ENCODE results near the gene NID1.
"Not testable (repeated sequence)": the region's sequence is repeated elsewhere in the genome, so short reads cannot be mapped to it uniquely, and the experiment has no call there.

The NID1 gene

GRCh38 chr1:236029428-236029940 lies 35.4 kb downstream of the NID1 start:
- in situ Hi-C loops (cut with MboI; ENCODE audit: low sequenced_read_pairs) = no loop called here

DNA sequence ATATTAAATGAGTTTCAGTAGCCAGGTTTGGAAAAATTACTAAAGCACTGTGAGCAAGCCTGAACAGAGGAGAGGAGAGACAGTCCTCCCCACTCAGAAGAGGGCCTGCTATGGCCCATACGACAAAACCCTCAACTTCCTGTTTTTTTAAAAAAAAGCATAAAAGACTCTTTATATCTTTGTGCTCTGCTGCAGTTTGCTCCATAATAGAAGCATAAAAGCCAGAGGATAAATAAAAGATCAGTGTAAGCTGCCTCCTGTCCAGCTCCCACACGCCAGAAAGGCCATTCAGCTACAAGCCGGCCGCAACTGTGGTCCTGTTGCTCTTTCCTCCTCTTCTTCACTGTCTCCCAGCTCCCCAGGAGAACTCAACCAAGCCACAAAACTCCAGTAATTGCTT lies 37.8 kb downstream of the NID1 start:
- in situ Hi-C loops (cut with MboI; ENCODE audit: low sequenced_read_pairs) = no loop called here

DNA sequence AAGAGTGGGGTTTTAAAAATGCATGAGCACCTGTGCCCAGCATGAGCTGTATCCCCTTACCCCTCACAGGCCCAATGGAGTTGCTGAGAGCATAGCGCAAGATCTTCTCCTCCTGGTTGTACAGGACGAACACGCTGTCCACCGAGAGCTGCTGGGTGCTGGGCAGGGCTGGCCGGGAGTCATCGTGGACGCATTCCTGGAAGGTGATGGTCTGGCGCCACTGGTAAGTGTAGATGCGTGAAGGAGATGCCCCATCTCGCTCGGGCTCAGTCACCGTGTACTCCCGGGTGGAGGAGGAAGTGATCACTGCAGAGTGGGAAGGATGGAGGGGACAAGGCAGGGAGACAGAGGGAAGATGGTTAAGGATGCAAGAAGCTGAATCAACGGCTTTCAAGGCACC lies 39.1 kb downstream of the NID1 start:
- in situ Hi-C loops (cut with MboI; ENCODE audit: low sequenced_read_pairs) = no loop called here

DNA sequence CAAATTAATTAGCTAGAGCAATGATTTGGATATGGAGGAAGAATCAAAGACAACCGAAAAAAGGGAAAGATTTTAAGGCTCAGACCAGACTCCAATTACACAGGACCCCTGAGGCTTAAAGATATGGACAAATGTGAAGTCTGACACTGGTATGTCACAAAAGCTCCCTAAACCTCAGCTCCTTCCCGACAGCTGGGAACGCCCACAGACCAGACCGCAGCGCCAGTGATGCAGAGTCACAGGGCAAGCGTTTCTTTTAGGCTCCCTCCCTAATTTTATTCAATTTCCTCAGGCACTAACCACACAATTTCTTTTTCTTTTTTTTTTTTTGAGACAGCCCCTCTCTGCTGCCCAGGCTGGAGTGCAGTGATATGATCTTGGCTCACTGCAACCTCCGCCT lies 40.2 kb downstream of the NID1 start:
- in situ Hi-C loops (cut with MboI; ENCODE audit: low sequenced_read_pairs) = no loop called here

DNA sequence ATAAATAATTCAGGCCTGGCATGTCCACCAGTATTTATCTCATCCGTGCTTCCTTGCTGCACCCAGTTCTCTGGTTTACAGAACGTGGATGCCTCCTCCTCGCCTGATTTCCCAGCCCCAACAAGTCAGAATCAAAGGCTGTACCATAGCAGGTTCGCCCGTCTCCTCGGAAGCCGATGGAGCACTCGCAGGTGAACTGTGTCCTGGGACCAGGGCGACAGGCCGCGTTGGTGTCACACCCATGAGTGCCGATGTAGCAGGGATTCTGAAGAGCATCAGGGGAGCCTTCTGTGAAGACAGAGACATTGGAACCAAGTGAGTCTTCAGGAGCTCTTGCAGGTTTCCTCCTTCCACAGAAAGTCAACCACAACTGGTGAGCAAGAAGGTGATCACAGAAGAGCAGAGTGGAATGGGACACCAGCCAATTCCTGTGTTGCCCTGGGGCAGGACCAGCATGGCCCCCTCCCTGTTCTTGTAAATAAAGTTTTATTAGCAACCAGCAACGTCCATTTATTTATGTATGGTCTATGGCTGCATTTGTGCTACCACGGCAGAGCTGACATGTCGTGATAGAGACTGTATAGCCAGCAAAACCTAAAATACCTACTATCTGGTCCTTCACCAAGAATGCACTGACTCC lies 40.8 kb downstream of the NID1 start:
- in situ Hi-C loops (cut with MboI; ENCODE audit: low sequenced_read_pairs) = no loop called here

GRCh38 chr1:236021424-236022135 lies 43.3 kb downstream of the NID1 start:
- in situ Hi-C loops (cut with MboI; ENCODE audit: low sequenced_read_pairs) = no loop called here

DNA sequence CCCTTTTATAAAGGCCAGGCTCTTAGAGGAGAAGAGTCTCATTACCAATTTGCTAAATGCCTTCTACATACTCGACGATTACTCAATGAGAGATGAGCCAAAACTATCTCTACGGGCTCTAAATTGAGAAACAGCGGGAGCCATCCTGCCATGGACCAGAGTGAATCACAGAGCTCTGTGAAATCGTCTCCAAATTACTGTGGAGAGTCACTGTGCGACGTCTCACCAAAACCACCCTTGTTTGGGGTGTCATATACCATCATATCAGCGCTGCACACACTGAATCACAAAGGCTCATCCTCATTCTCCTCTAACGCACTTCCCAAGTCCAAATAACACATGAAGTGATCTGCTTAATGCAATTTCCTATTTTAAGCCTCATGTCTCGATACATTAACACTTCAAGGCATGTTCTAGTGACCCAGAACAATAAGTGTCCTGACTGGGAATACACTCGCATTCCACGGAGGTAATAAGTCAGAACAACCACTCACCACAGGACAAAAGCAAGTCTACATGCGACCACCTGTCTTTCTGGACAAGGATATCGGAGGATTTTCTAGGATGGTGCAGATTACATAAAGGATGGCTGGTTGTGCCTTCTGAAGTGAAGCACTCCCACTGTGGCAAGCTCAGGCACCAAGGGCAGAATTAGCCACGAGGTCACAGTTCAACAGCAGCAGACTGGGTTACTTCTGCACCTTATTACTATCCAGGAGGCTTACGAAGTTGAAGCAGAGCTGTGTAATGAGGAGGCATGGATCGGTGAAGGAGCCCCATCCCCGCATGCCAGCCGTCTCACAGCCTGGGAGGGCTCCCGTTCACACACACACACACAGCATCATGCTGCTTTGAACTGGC lies 44.3 kb downstream of the NID1 start:
- in situ Hi-C loops (cut with MboI; ENCODE audit: low sequenced_read_pairs) = no loop called here

GRCh38 chr1:236018885-236019453 lies 45.9 kb downstream of the NID1 start:
- in situ Hi-C loops (cut with MboI; ENCODE audit: low sequenced_read_pairs) = no loop called here

DNA sequence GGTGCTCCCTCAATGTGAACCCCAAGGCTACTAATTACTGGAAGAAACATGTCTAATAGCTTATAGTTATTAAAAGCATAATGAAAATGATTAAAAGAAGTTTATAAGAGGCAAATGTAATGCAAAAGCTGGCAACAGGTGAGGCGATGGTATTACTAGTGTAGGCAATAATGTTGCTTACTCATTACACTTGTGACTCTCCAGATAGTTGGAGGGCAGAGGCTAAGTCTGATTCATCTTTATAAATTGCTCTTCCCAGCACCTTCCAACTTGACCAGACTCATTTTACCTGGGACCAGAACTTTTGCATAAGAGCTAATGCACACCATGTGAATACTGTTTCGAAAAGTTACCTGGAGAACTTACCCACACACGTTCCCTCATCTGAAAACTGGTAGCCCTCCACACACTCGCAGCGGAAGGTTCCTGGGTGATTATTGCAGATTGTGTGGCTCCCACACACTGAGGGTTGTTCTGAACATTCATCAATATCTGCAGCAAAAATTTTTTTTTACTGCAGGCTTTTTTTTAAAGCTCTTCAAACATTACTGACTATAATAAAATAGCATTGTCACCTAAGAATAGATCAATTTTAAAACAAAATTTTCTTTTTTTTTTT lies 48.0 kb downstream of the NID1 start:
- in situ Hi-C loops (cut with MboI; ENCODE audit: low sequenced_read_pairs) = no loop called here

DNA sequence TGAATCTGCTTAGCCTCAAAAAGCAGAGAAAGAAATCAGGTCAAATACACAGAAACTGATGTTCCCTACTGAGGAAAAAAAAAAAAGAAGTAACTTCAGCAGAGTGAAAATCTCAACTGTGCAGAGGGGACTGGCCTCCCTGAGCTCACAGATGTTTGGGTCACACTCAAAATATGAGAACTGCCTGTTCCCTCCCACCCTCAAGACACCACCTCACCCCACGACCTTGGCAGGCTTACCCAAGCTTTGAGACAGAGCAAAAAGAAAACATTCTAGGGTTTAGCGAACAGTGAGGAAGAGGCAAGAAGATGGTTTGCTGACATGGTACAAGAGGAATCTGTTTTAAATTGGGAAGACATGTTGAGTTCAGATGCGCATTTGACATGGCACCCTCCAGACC lies 48.8 kb downstream of the NID1 start:
- in situ Hi-C loops (cut with MboI; ENCODE audit: low sequenced_read_pairs) = no loop called here

DNA sequence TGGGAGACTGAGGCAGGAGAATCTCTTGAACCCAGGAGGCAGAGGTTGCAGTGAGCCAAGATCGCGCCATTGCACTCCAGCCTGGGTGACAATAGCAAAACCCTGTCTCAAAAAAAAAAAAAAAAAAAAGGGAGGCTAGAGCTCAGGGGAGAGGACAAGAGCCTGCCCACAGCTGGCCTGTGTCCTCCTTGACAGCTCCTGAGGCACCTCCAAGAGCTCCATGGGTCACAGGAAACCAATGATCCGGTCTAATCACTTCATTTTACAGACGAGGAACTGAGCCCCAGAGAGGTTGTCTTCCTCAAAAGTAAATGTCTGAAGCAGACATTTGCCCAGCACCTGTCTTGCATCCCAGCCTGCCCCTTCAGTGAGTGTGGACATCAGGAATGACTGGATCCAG lies 49.4 kb downstream of the NID1 start:
- in situ Hi-C loops (cut with MboI; ENCODE audit: low sequenced_read_pairs) = no loop called here

DNA sequence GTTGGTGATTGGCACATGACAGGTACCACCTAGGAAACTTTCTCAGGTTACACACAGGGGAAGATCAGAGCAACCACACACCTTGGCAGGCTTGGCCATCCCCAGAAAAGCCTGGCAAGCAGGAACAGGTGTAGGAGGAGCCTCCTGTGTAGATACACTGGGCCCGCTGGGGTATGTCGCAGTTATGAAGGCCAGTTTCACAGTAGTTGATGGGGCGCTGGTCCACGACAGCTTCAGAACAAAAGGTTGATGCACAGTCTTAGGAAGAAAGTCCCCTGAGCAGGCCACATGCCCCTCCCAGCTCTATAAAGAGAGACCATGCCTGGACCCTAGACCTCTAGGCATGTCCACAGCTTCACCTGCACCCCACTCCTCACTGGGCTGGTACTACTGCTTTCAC lies 51.6 kb downstream of the NID1 start:
- in situ Hi-C loops (cut with MboI; ENCODE audit: low sequenced_read_pairs) = no loop called here

- in situ Hi-C loops (cut with MboI; ENCODE audit: low sequenced_read_pairs) = no loop called here
These were observed 53.2 kb downstream of the NID1 start for GRCh38 chr1:236011641-236012040.

DNA sequence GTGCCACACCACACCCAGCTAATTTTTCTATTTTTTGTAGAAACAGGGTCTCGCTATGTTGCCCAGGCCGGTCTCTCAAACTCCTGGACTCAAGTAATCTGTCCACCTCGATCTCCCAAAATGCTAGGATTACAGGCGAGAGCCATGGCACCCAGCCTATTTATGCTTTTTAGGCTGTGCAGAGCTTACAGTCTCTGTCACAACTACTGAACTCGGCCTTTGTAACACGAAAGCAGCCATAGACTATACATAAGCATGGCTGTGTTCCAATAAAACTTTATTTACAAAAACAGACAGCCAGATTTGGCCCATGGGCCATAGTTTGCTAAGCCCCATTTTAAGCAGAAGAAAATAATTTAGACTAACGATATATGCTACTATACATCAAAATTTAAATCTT lies 54.4 kb downstream of the NID1 start:
- in situ Hi-C loops (cut with MboI; ENCODE audit: low sequenced_read_pairs) = no loop called here

DNA sequence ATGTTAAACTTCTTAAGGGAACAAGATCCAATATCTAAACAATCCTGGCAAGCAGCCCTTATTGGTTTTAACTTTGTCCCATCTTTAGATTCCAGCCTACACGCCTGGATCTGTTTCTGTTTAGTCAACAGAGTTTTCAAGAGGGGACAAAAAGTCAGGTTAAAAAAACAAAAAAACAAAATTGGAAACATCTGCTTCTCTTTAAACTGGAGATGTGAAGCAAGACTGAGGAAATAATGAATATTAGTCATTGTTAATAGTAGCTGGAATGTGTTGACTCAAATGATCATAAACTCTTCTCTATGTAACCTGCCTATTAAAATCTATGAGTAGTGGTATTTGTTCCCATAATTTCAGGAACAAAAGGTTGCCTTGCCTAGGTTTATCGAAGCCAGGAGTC lies 55.0 kb downstream of the NID1 start:
- in situ Hi-C loops (cut with MboI; ENCODE audit: low sequenced_read_pairs) = no loop called here

DNA sequence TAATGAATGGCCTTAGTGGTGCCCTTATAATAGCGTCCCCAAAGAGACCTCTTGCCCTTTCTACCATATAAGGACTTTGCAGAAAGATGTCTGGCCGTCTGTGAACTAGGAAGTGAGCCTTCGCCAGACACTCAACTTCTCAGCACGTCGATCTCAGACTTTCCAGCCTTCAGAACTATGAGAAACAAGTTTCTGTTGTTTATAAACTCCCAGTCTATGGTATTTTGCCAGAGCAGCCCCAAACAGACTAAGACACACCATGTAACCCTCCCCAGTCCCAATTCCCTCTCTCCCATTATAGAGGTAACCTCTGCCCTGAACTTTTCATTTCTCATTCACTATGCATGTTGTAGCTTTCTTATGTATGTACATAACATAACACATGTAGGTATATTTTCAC lies 55.7 kb downstream of the NID1 start:
- in situ Hi-C loops (cut with MboI; ENCODE audit: low sequenced_read_pairs) = no loop called here

- in situ Hi-C loops (cut with MboI; ENCODE audit: low sequenced_read_pairs) = no loop called here
These were observed 57.1 kb downstream of the NID1 start for GRCh38 chr1:236007781-236008180.

- in situ Hi-C loops (cut with MboI; ENCODE audit: low sequenced_read_pairs) = not testable (repeated sequence)
These were observed 61.8 kb downstream of the NID1 start for GRCh38 chr1:236003058-236003457.

- in situ Hi-C loops (cut with MboI; ENCODE audit: low sequenced_read_pairs) = no loop called here
These were observed 62.3 kb downstream of the NID1 start for GRCh38 chr1:236002572-236002971.

DNA sequence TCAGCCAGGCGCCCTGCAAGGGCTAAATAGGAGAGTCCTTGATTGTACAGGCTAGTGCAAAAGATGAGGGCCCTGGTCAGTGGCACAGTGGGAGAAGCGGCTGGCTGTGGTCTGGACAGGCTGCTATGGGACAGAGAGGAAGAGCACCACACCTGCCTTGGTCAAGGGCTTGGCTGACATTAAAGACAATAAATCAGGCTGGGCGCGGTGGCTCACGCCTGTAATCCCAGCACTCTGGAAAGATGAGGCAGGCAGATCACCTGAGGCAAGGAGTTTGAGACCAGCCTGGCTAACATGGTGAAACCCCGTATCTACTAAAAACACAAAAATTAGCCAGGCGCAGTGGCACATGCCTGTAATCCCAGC lies 62.9 kb downstream of the NID1 start:
- in situ Hi-C loops (cut with MboI; ENCODE audit: low sequenced_read_pairs) = no loop called here

GRCh38 chr1:236000781-236001180 lies 64.1 kb downstream of the NID1 start:
- in situ Hi-C loops (cut with MboI; ENCODE audit: low sequenced_read_pairs) = no loop called here

Data from HL-60/S4 treated with phorbol 12-myristate 13-acetate at 8.2 ng/mL for 4 days and 3 days (cell line).